CD4-positive, alpha-beta T cell treated with Interleukin-10 for 1 hour (primary cell): Measurements from ENCODE around the gene MAMDC2.

Experiments used
- DNase-seq: peaks from one replicate; pipeline ENCODE4 v3.0.0-alpha.2; 2020

Gene MAMDC2

GRCh38 chr9:70040376-70040903 lies 3.2 kb upstream of the MAMDC2 start:
- DNase-seq: no peak

GRCh38 chr9:70042461-70043215 lies 1.0 kb upstream of the MAMDC2 start:
- no peak for DNase-seq

- DNase-seq: no peak
Measured at GRCh38 chr9:70043285-70043684, 363 bp upstream of the MAMDC2 start.

GRCh38 chr9:70044490-70045307 lies 1.1 kb downstream of the MAMDC2 start:
- peak; percentile 0 for DNase-seq

- DNase-seq: no peak
Measured at GRCh38 chr9:70045452-70045851, 1.8 kb downstream of the MAMDC2 start.

GRCh38 chr9:70046274-70047070 lies 2.8 kb downstream of the MAMDC2 start:
- DNase-seq: no peak

GRCh38 chr9:70049236-70049635 lies 5.6 kb downstream of the MAMDC2 start:
- no peak for DNase-seq

GRCh38 chr9:70049672-70050271 lies 6.1 kb downstream of the MAMDC2 start:
- DNase-seq: no peak

GRCh38 chr9:70052768-70053167 lies 9.1 kb downstream of the MAMDC2 start:
- no peak for DNase-seq

GRCh38 chr9:70053864-70054263 lies 10.2 kb downstream of the MAMDC2 start:
- no peak for DNase-seq

- no peak for DNase-seq
Measured at GRCh38 chr9:70054521-70054920, 10.9 kb downstream of the MAMDC2 start.

GRCh38 chr9:70055406-70056210 lies 12.0 kb downstream of the MAMDC2 start:
- no peak for DNase-seq

GRCh38 chr9:70056211-70056944 lies 12.7 kb downstream of the MAMDC2 start:
- DNase-seq: no peak

GRCh38 chr9:70058569-70059116 lies 15.0 kb downstream of the MAMDC2 start:
- DNase-seq: no peak

GRCh38 chr9:70060148-70060882 lies 16.7 kb downstream of the MAMDC2 start:
- DNase-seq: no peak

GRCh38 chr9:70060883-70061507 lies 17.3 kb downstream of the MAMDC2 start:
- DNase-seq: no peak

GRCh38 chr9:70061776-70062175 lies 18.1 kb downstream of the MAMDC2 start:
- no peak for DNase-seq

GRCh38 chr9:70064496-70064895 lies 20.8 kb downstream of the MAMDC2 start:
- DNase-seq: no peak

- no peak for DNase-seq
Measured at GRCh38 chr9:70065572-70065971, 21.9 kb downstream of the MAMDC2 start.

GRCh38 chr9:70066418-70066817 lies 22.8 kb downstream of the MAMDC2 start:
- DNase-seq: no peak
